K562 (cell line): ENCODE data around the gene CST5.

Experiments used
- CEBPB ChIP-seq: fragments of 450-650 bp; IDR thresholded peaks from 2 replicates; pipeline ENCODE4 v1.6.1; 2016; ENCODE audit warnings: missing genetic modification characterization, missing compliant biosample characterization
- DACH1 ChIP-seq: fragments of 450-650 bp; IDR thresholded peaks from 2 replicates; pipeline ENCODE4 v1.6.1; 2018; ENCODE audit not compliant: partially characterized antibody
- GATAD2B ChIP-seq: fragments of 450-650 bp; IDR thresholded peaks from 2 replicates; pipeline ENCODE4 v1.6.1; 2017; ENCODE audit warnings: mild to moderate bottlenecking, borderline replicate concordance
- HNRNPL ChIP-seq: fragments of 200-400 bp; formaldehyde crosslinking; IDR thresholded peaks from 2 replicates; pipeline ENCODE4 v1.6.1; 2017; ENCODE audit warnings: low read depth, mild to moderate bottlenecking, low read length
- MYC ChIP-seq, 2 experiments: fragments of 250-450 bp in 1 of 2; sonication (Bioruptor Pico) in 1 of 2; IDR thresholded peaks; 2 replicates each; pipeline versions ENCODE4 v1.5.1 to v1.6.1; 2012 to 2021; ENCODE audit warnings: low read depth in 2 of 2, borderline replicate concordance in 1 of 2, improper control_type of control experiment in 1 of 2, low read length in 1 of 2, mild to moderate bottlenecking in 1 of 2, moderate library complexity in 1 of 2
- NR3C1 ChIP-seq: sonication (generic); formaldehyde crosslinking; IDR thresholded peaks from 2 replicates; pipeline ENCODE4 v1.8.1; 2022; ENCODE audit warnings: missing genetic modification reagents
- SP1 ChIP-seq: sonication (generic); formaldehyde crosslinking; IDR thresholded peaks from 2 replicates; pipeline ENCODE4 v1.8.1; 2022; ENCODE audit warnings: mild to moderate bottlenecking, missing genetic modification reagents
- ZSCAN29 ChIP-seq: fragments of 450-650 bp; IDR thresholded peaks from 2 replicates; pipeline ENCODE4 v1.6.1; 2017
- TF ChIP-seq, protein P1 (sequence below), 3 experiments: IDR thresholded peaks in 2 of 3; conservative IDR thresholded peaks in 1 of 3; 2 replicates each; pipeline ENCODE4 v1.5.1; 2011 to 2012; ENCODE audit warnings: low read length in 3 of 3, mild to moderate bottlenecking in 3 of 3, control low read depth in 2 of 3, improper control_type of control experiment in 1 of 3, inconsistent platforms in 1 of 3, low read depth in 1 of 3, mixed read lengths in 1 of 3, moderate library complexity in 1 of 3; ENCODE audit not compliant: insufficient read depth in 2 of 3

DNA sequence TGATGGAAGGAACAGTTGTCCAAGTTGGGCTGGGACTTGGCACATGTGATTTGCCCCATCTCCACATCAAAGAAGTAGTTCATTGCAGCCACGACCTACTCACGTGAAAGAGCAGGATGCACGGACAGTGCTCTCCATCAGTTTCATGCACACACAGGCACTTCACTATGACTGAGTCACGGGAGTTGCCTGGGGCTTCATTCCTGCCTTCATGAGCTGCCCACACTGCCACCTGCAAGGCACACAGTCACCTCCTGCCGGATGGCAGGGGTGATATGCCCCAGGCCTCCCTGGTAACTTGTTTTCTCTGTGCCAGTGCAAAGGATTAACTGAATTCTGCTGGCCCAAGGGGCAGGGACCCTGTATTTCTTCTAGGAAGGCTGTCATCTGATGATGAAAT, 22.8 kb downstream of the CST5 start:
- TF ChIP-seq DACH1 (no peak), SP1 (CRISPR knock-in tag) (no peak), ZSCAN29 (no peak), CEBPB (no peak), HNRNPL (no peak), GATAD2B (no peak), MYC (IDR thresholded peaks at IDR 0.05; ENCODE audit: low read depth, low read length) (no peak), MYC (CRISPR knock-in tag; IDR thresholded peaks at IDR 0.05; ENCODE audit: borderline replicate concordance, low read depth) (no peak), NR3C1 (CRISPR knock-in tag) (no peak)
- TF ChIP-seq, protein P1, sequence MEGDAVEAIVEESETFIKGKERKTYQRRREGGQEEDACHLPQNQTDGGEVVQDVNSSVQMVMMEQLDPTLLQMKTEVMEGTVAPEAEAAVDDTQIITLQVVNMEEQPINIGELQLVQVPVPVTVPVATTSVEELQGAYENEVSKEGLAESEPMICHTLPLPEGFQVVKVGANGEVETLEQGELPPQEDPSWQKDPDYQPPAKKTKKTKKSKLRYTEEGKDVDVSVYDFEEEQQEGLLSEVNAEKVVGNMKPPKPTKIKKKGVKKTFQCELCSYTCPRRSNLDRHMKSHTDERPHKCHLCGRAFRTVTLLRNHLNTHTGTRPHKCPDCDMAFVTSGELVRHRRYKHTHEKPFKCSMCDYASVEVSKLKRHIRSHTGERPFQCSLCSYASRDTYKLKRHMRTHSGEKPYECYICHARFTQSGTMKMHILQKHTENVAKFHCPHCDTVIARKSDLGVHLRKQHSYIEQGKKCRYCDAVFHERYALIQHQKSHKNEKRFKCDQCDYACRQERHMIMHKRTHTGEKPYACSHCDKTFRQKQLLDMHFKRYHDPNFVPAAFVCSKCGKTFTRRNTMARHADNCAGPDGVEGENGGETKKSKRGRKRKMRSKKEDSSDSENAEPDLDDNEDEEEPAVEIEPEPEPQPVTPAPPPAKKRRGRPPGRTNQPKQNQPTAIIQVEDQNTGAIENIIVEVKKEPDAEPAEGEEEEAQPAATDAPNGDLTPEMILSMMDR (IDR thresholded peaks at IDR 0.05 in 2 of 3, conservative IDR thresholded peaks at IDR 0.05 in 1 of 3; ENCODE audit: insufficient read depth in 2 of 3, low read depth in 1 of 3, low read length in 3 of 3), result no peak
